Coronary artery (tissue), 2 donors: Measurements from ENCODE around the gene GOSR1.
"Not testable (repeated sequence)": the region's sequence is repeated elsewhere in the genome, so short reads cannot be mapped to it uniquely, and the experiment has no call there.

ENCODE experiments used
- DNase-seq: peaks from one replicate; pipeline ENCODE4 v3.0.0-alpha.2; 2017; ENCODE audit warnings: low spot score
- H3K27ac ChIP-seq, 2 donors: fragments of 200-600 bp; sonication (generic); one replicate each; pipeline ENCODE4 v1.5.1; 2016 to 2019
- H3K4me3 ChIP-seq: fragments of 200-600 bp; sonication (generic); 2 replicates; pipeline ENCODE4 v1.5.1; 2016; ENCODE audit warnings: mild to moderate bottlenecking, moderate library complexity
- CTCF ChIP-seq: fragments of 200-600 bp; sonication (generic); IDR thresholded peaks from one replicate; pipeline ENCODE4 v1.5.1; 2019; ENCODE audit warnings: antibody characterized with exemption

GOSR1 gene

GRCh38 chr17:30573603-30574175 is 96.5 kb downstream of the GOSR1 start:
- Histone ChIP-seq H3K4me3 (no peak overlapping the region), H3K27ac (no peak overlapping the region)
- no peak for DNase-seq
- TF ChIP-seq CTCF = no peak

- H3K27ac ChIP-seq, H3K4me3 ChIP-seq, DNase-seq: not testable (repeated sequence)
These were observed 97.1 kb downstream of the GOSR1 start for GRCh38 chr17:30574309-30574708.

GRCh38 chr17:30574806-30575205 is 97.6 kb downstream of the GOSR1 start:
- not testable (repeated sequence) for H3K4me3 ChIP-seq, H3K27ac ChIP-seq, DNase-seq

- not testable (repeated sequence) for H3K27ac ChIP-seq, H3K4me3 ChIP-seq, DNase-seq
These were observed 98.6 kb downstream of the GOSR1 start for GRCh38 chr17:30575648-30576325.

GRCh38 chr17:30576326-30576861 is 99.2 kb downstream of the GOSR1 start:
- Histone ChIP-seq H3K4me3 (no peak overlapping the region), H3K27ac (no peak overlapping the region)
- no peak for DNase-seq
- TF ChIP-seq CTCF = no peak
